Left colon (tissue), 2 donors: Measurements from ENCODE around the gene CACNB2. TPM values are rescaled to one million over a fixed set of nuclear protein-coding genes. Genes with fewer than 3 reads are reported as not detected.
A peak's percentile ranks its signal among the peaks of the same experiment; 100 is the strongest.

Source experiments
- ATAC-seq: fragments of 200-7000 bp; cut with Tn5 transposase; one replicate; pipeline ENCODE4 v1.9.1; 2020; ENCODE audit warnings: mild to moderate bottlenecking, moderate library complexity
- DNase-seq, 2 donors: peaks; one replicate each; pipeline ENCODE4 v3.0.0-alpha.2; 2020
- intact Hi-C, 2 donors: fragments of 100-400 bp; cut with DNase I in 1 of 2; cut with micrococcal nuclease in 1 of 2; formaldehyde crosslinking; loops; one replicate each; pipeline versions ENCODE4 v1.11.2 to v1.14.0; 2022; cut with DNase I, micrococcal nuclease
- total RNA-seq, 2 donors: library from RNA; stranded (reverse); fragmentation: NEBNext Ultra II Directional; extraction: Animal tissue kit (Norgen Biotek cat#: 25700); gene quantifications; one replicate each; pipeline ENCODE4 v1.2.1, GENCODE V29; 2021
- donor health status: DM: no; HTN: no; CAD: no.
- donor health status: DM: yes; HTN: yes; CAD: no.

CACNB2 gene
- total RNA-seq, 2 donors from 2014 or later = 13.3 to 17.9 TPM

DNA sequence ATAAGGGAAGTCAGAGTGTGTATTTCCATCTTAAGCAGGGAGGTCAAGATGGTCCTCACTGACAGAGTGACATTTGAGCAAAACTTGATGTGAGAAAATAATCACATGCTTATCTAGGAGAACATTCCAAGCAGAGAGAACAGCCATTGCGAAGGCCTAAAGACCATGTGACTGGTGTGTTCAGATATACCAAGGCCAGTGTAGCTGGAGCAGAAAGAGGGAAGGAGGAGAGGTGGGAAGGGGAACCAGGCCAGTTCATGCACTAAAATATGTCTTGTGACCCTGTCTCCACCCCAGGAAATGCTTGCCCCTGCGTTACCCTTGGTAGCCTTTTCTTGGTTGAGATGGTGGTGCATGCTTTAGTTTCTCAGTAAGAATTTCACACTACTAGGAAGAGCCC, 77.4 kb downstream of the CACNB2 start:
- intact Hi-C loops = no loop called here
- ATAC-seq (no peak), DNase-seq (no peak)

DNA sequence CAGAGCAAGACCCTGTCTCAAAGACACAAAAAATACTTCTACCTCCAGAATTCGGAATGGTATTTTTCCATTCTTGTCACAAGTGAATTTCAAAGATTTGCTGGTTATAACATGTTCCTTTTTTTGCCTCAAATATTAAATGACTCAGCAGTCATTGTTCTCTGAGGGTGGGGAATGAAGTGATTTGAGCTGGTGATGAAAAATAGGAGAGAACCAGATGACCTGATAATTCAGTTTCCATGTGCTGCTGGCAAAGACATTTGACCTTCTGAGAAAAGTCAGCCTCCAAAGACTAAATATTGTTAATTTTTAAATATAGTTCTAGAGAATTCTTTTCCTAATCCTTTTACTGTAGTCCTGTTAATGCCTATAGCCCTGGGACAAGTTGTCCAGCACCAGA, 78.9 kb downstream of the CACNB2 start:
- intact Hi-C loops = no loop called here
- ATAC-seq = no peak
- DNase-seq = no peak

DNA sequence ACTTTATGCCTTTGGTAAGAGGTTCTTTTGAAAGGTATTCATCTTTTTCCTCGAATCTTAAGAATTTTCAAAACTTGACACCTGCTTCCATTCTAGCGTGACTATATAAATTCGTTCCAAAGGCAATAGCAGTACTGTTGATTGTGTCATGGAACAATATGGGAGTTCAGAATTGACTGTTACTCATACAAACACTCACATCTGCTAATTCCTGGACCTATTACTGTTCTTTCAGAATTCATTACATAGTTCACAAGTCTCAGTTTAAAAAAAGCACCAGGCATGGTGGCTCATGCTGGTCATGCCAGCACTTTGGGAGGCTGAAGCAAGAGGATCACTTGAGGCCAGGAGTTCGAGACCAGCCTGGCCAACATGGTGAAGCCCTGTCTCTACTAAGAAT, 80.9 kb downstream of the CACNB2 start:
- intact Hi-C loops = loop anchor here in 1 of 2 donors (5.0 kb wide), 1 partner anchor 374 kb away; no protein-coding TSS in a partner anchor
- no peak for ATAC-seq
- DNase-seq = no peak

DNA sequence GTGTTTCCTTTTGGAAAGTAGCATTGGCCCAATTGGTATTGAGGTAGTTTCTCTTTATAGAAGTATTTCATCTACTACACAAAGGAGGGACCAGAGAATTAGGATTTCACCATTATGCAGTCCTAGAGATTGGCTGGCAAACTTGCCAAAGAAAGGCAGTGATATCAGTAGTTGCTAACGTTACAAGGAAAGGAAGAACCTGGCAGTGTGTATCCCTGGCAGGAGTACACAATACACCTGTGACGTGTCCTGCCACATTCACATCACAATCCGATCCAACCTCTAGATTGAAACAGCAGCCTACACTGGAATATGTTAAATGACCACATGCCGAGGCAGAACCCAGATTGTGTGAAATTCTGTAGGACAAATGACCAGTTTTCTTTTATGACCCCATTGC, 81.7 kb downstream of the CACNB2 start:
- intact Hi-C loops = loop anchor here in 1 of 2 donors (5.0 kb wide), 1 partner anchor 375 kb away; no protein-coding TSS in a partner anchor

DNA sequence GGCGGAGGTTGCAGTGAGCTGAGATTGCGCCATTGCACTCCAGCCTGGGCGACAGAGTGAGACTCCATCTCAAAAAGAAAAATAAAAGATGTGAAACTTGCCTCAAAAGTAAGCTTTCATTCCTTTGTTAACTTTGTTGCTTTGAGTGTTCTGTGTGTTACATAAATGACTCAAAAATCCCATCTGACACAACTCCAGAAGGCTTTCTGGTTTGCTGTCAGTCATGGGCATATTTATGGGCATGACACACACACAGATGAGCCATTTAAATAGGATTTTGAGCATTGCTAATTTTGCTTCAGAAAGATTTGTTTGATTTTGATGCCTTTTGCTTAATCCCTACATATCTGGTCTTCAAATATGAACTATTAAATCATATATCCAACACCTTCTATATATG, 82.6 kb downstream of the CACNB2 start:
- intact Hi-C loops = loop anchor here in 1 of 2 donors (5.0 kb wide), 1 partner anchor 376 kb away; no protein-coding TSS in a partner anchor
- no peak for DNase-seq
- no peak for ATAC-seq

More for the DNA sequence above, 81.7 kb downstream of the CACNB2 start:
- no peak for ATAC-seq
- DNase-seq = no peak

DNA sequence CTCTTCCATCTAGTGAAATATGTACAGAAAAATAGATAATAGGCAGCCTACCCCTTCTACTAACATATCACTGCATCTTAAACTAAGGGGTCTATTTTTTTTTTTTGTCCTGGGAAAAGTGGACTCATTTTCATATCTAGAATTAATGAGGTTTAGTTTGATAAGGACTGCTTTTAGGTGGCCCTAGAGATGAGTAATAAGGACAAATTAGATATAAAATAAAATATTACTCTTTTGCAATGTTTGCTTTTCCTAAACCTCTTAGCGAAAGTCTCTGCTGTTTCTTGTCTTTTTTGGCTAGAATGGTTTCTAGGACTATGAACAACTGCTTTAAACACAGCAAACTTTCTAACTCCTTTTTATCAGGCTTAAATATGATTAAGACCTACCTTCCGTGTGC, 83.7 kb downstream of the CACNB2 start:
- intact Hi-C loops = loop anchor here in 1 of 2 donors (5.0 kb wide), 1 partner anchor 377 kb away; no protein-coding TSS in a partner anchor
- no peak for ATAC-seq
- DNase-seq = no peak

DNA sequence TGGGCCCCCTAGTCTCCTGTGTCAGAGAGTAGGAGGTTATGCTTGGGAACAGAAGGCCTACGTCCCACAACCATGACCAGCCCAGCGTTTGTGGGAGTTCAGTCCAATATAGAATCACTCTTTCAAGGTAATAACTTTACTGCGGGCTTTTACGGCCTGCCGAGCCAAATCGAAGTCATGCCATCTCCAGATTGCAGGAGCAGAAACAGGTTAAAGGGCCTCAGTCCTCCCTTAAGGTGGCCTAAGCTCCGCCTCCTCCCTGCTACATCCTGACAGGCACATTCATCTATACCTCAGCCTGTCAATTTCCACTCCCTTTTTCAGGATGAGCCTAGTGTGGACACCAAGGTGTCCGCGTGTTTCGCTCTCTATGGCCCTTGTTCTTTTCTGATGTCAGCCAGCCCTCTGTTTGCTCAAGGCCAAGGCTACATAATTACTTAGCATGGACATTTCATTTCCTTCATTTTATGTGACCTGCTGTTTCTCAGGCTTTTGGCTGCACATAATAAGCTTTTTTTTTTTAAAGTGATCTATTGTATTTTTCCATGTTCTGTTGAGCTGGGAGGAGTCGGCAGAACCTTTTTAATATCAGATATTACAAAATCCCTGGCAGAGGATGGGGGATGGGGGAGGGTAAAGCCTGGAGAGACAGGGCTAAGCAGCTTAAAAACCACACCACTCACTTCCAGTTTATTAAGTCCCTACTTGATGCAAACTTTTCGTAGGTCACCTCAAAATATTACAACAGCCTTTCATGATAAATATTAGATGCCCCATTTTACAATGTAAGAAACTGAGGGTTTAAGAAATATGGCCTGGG, 84.6 kb downstream of the CACNB2 start:
- intact Hi-C loops = loop anchor here in 1 of 2 donors (5.0 kb wide), 1 partner anchor 378 kb away; no protein-coding TSS in a partner anchor
- peak; percentile 56 to 63 for DNase-seq
- peak; percentile 96 for ATAC-seq

DNA sequence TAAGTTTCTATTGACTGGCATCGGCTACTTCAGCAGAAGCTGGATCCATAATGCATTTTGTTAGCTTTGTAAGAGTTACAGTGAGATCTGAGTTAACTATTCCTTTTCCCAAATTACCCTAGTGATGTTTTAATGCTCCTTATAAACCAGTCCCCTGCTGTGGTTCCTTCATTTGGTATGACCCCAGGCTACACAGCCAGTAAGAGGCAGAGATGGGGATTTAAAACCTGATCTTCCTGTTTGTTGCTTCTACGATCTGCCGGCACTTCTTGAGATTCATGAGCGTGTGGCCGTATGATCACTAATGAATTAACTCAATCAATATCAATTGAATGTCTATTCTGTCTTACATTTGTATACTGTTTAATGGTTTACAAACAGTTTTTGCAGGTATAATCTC, 86.1 kb downstream of the CACNB2 start:
- intact Hi-C loops = no loop called here
- DNase-seq = no peak
- ATAC-seq = no peak

DNA sequence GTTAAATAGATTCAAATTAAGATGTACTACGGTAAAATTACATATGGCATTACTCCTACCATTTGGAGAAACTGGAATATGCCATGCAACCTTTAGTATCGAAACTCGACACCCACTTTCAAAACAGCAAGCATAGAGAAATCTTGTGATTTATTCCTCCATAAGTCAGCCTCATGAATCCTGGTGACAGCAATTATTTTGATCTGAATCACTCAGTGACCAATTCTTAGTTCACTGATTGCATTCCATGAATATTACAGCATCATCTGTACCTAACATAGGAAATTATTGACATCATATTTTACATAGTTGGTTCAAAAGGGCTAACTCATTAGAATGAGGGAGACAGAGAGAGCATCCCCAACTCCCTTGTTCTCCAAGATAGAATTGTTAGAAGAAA, 89.6 kb downstream of the CACNB2 start:
- intact Hi-C loops = no loop called here
- no peak for ATAC-seq
- no peak for DNase-seq

DNA sequence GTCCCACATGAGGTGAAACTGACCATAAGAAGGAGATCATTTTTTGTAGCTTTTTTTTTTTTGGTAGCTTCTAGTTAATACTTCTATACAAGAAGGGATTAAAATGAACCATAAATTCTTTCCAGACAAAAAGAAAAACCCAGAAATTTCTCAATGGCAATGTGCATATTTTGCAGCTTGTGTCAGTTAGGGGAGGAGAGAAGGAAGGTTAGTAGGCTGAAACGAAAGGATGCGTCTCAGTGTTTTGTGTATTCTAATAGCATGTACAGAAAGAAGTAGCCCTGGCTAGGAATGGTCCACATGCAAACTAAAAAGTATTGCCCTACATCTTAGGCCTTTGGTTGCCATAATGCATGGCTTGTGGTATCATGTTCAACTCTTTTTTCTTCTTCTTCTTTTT, 90.6 kb downstream of the CACNB2 start:
- ATAC-seq = no peak
- intact Hi-C loops = no loop called here
- no peak for DNase-seq

DNA sequence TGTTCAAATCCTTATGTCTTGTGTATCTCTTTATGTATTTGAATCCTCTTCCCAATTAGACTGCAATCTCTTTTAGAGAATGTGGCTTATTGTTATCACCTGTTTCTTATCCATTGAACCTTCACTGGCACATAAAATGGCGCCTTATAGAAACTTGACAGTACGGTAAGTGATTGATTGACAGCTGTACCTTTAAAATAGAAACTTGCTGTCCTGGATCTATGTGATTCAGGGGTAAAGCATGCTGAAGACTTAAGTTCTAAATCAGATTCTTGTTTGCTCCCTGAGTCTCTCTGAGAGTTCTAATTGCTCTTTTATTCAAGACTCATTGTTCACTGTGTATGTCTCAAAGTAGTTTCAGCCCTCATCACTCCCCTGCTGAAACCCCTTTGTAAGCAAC, 91.3 kb downstream of the CACNB2 start:
- DNase-seq = no peak
- ATAC-seq = no peak
- intact Hi-C loops = no loop called here

DNA sequence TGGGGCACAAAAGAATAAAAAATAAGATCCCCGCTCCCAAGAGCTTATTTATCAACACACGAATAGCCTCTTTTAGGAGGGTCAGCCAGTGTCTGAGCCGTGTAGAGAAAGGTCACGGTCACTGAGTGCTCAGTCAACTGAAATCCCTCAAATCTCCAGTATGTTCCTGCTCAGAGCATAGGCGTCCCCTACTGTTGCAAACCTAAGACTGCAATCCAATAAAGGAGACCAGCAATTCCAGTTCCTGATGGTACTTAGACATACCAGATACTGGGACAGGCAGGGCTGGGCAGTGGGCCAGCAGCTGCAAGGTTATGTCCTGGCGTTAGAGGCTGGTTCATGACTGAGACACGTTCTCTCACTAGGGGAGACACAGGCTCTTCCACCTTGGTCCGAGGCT, 93.6 kb downstream of the CACNB2 start:
- ATAC-seq (peak; percentile 56), DNase-seq (peak; percentile 16 to 37)
- intact Hi-C loops = no loop called here

DNA sequence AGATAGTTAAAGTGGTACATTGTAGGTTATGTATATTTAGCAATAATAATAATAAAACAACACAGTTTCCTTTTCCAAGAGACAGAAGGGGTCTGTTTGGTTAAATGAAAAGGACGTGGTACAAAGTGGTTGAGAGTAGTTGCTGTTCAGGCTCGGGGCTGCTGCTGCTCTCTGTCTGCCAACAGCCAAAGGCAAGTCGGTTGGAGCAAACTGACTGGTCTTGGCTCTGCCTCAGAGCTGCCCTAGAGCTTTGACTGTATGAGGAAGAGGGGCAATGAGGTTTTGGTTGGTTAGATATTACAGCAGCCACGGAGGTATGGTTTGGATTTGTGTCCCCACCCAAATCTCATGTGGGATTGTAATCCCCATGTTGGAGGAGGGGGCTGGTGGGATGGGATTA, 95.3 kb downstream of the CACNB2 start:
- DNase-seq = no peak
- no peak for ATAC-seq
- intact Hi-C loops = no loop called here

DNA sequence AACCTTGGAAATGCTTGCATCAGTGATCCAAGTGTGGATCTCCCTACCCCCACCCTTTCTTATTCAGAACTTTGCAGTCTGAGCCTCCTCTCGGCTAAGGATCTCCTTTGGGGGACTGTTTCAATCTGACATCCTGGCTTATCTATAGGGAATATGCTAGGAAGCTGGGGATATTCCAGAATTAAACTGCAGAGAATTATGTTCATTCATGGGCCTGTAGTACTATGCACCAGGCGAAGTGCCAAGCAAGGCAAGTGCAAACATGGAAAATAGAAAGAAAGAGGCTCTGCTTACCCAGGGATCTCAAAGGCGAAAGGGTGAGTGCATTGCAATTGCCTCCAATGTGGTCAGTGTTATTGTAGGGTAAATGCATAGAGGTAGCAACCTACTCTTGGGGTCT, 96.5 kb downstream of the CACNB2 start:
- intact Hi-C loops = no loop called here
- ATAC-seq = no peak

DNA sequence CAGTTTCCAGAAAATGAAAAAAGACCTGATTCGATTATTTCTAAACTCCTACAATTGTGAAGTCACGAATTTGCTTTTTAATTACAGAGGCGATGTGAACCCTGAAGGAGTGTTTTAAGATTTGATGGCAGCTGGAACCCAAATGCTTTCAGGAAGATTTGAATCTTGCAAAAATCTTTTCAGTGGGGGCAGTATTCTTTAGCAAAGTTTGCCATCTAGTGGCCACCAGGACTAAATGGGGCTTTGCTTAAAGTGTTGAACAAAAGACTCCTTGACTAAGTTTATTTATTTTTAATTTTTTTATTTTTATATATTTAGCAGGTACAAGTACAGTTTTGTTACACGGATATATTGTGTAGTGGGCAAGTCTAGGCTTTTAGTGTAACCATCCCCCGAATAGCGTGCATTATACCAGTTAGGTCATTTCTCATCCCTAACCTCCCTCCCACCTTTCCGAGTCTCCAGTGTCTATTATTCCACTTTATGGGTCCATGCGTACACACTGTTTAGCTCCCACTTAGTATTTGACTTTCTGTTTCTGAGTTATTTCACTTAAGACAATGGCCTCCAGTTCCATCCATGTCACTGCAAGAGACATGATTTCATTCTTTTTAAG, 98.8 kb downstream of the CACNB2 start:
- intact Hi-C loops = no loop called here
- peak; percentile 45 for ATAC-seq
- DNase-seq = no peak

More for the DNA sequence above, 96.5 kb downstream of the CACNB2 start:
- no peak for DNase-seq

DNA sequence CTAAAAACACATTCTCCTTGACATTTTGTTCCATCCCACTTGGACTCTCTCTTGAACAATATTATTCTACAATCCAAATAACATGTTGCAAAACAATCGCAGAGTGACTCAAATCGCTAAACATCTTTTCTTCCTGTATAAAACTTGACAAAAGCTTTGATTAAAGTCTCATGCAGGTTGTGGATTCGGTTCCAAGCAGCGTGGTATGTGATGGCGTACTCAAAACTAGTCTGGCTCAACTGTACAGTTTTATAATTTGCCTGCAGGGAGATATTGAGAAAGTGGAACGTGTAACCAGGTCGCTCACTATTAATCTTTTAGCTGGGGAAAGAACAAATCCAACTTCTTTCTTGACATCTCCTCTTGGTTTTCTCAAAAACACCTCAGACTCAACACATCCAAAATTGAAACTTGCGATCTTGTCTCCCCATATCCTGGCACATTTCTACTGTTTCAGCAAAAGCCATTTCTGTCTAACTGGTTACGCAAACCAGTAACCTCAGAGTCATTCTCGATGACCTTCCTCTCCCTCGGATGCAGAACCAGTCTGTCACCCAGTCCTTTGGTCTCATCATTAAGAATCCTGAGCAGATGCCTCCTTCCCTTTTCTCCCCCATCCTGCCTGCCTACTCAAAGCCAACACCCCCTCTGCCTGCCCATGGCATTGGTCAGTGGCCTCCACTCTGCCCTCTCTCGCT, 100.1 kb downstream of the CACNB2 start:
- intact Hi-C loops = no loop called here
- DNase-seq (no peak), ATAC-seq (no peak)

DNA sequence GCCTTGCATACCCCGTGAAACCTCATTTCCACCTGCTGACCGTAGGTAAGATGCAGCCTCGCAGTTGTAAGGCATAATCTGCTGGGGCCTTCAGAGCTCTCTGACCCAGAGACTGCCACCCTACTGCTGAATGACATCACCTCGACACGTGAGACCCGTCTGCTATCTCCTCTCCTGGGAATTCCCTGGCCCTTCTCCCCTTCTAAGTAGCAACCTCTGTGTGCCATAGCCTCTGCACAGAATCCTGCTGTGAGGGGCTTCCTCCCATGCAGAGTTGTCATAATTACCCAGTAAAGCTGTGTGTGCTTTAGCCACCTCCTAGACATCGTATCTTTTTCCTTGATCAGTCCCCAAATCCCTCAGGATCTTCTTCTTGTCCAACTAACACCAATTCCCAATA, 106.7 kb downstream of the CACNB2 start:
- ATAC-seq = no peak
- intact Hi-C loops = no loop called here
- no peak for DNase-seq

DNA sequence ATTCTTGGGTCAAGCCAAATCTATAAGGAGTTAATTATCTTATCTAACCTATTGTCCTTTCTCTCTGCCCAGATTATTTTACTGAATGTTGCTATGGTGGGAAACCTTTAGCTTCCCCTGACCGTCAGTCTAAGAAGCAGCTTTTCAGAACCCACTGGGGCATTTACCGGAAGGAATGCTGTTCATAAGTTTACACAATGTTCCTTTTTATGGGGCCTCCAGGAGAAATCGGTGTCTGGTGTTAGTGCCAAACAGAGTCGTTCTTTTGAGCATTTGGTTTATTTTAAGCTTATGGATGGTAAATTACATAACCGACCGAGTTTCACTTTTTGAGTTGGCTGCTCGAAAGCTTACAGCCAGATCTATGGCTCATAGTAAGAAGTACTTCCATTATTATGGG, 111.9 kb downstream of the CACNB2 start:
- ATAC-seq (no peak), DNase-seq (no peak)
- intact Hi-C loops = no loop called here

DNA sequence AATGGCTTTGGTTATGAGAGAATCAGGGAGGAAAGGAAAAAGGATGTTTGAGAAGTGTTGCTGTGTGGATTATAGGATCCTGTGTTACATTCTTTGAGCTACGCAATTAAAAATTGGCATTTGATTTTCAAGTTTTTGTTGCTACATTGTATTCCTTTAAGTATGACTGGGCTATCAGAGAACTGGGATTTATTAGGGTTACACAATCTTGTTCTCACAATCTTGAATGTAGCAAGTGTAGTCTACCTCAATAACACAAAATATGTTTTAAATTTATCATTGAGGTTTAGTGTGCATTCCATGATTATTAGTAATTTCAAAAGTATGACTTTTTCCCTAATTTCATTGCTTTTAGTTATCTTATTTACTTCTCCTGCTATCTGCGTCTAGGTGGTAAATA, 113.9 kb downstream of the CACNB2 start:
- intact Hi-C loops = no loop called here
- DNase-seq (no peak), ATAC-seq (no peak)

DNA sequence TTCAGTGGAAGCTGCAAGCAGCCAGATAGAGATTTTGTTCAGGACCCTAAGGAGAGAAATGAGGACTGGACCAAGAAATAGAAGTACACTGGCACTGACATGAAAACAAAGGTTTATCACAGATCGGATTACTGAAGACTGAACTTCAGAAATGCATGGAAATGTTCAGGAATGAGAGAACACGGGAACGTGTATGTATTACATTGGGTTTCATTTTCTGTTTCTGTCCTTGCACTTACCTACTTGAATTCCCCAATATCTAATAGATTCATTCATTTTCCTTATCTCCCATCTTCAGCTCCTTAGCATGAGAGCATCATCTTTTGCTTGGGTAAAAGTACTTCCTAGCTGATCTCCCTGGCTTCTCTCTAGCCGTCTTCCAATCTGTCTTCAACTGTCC, 114.5 kb downstream of the CACNB2 start:
- DNase-seq (no peak), ATAC-seq (no peak)
- intact Hi-C loops = no loop called here
